OCI-LY7 (cell line): ENCODE results near the gene CTSL. TPM values are rescaled to one million over a fixed set of nuclear protein-coding genes. Genes with fewer than 3 reads are reported as not detected.

Source experiments
- BruUV-seq: library from RNA; stranded (reverse); fragments of 400-500 nt; replicated peaks from 2 replicates; lab custom pipeline; 2021; lab: Mats Ljungman, UMichigan
- CTCF ChIA-PET: fragments of 300-600 bp; sonication (Branson Sonifier 250); formaldehyde crosslinking; loops from one replicate; lab custom pipeline; 2022; ENCODE audit warnings: antibody characterized with exemption; ENCODE audit not compliant: unreplicated experiment; lab: Charles Lee
- POLR2A ChIA-PET: fragments of 300-600 bp; sonication (Branson Sonifier 250); formaldehyde crosslinking; loops from one replicate; lab custom pipeline; 2022; ENCODE audit warnings: antibody characterized with exemption; lab: Charles Lee
- DNase-seq: peaks from one replicate; pipeline ENCODE4 v3.0.0-alpha.2; 2015; ENCODE audit warnings: low spot score
- H2AFZ ChIP-seq: fragments of 200-600 bp; sonication (generic), shearing (Covaris generic); 2 replicates; pipeline ENCODE4 v1.6.1; 2014; ENCODE audit warnings: mild to moderate bottlenecking, antibody characterized with exemption, low read length, moderate library complexity
- H3K27ac ChIP-seq: fragments of 200-600 bp; sonication (generic); 2 replicates; pipeline ENCODE4 v1.5.1; 2014; ENCODE audit warnings: mixed run types, low read depth, mild to moderate bottlenecking, moderate library complexity, low read length, inconsistent platforms; ENCODE audit not compliant: poor library complexity, severe bottlenecking
- H3K36me3 ChIP-seq: fragments of 200-600 bp; sonication (generic); 2 replicates; pipeline ENCODE4 v1.6.1; 2014; ENCODE audit warnings: mild to moderate bottlenecking, antibody characterized with exemption, low read length, moderate library complexity, mixed read lengths; ENCODE audit not compliant: insufficient read depth
- H3K4me1 ChIP-seq: fragments of 200-600 bp; sonication (generic); 2 replicates; pipeline ENCODE4 v1.5.1; 2014; ENCODE audit warnings: mild to moderate bottlenecking, low read length; ENCODE audit not compliant: insufficient read depth, poor library complexity, severe bottlenecking
- H3K4me2 ChIP-seq: fragments of 200-600 bp; sonication (generic); 2 replicates; pipeline ENCODE4 v1.6.1; 2014; ENCODE audit warnings: mild to moderate bottlenecking, low read length
- H3K4me3 ChIP-seq: fragments of 200-600 bp; sonication (generic); 2 replicates; pipeline ENCODE4 v1.5.1; 2014; ENCODE audit warnings: mild to moderate bottlenecking, low read depth, low read length; ENCODE audit not compliant: poor library complexity, severe bottlenecking
- H3K79me2 ChIP-seq: fragments of 200-600 bp; sonication (generic); 2 replicates; pipeline ENCODE4 v1.6.1; 2016; ENCODE audit warnings: low read depth, mild to moderate bottlenecking, low read length, moderate library complexity, mixed read lengths; ENCODE audit not compliant: insufficient read depth
- H3K9me2 ChIP-seq: fragments of 200-600 bp; sonication (generic); 2 replicates; pipeline ENCODE4 v1.6.1; 2016; ENCODE audit warnings: mild to moderate bottlenecking, low read length, mixed read lengths; ENCODE audit not compliant: insufficient read depth
- H3K9me3 ChIP-seq: fragments of 200-600 bp; sonication (generic); 2 replicates; pipeline ENCODE4 v1.6.1; 2014; ENCODE audit warnings: mild to moderate bottlenecking, mixed run types, low read length, mixed read lengths
- H4K20me1 ChIP-seq: fragments of 200-600 bp; sonication (generic); 2 replicates; pipeline ENCODE4 v1.6.1; 2014; ENCODE audit warnings: mild to moderate bottlenecking, antibody characterized with exemption, low read length, moderate library complexity, mixed read lengths; ENCODE audit not compliant: insufficient read depth
- CTCF ChIP-seq: fragments of 200-600 bp; sonication (generic); conservative IDR thresholded peaks from 2 replicates; pipeline ENCODE4 v1.5.1; 2014; ENCODE audit warnings: mild to moderate bottlenecking, antibody characterized with exemption, low read length, moderate library complexity, mixed read lengths
- EZH2phosphoT487 ChIP-seq: fragments of 200-600 bp; sonication (generic); IDR thresholded peaks from 2 replicates; pipeline ENCODE4 v1.6.1; 2018; ENCODE audit warnings: low read depth, borderline replicate concordance, mild to moderate bottlenecking, mixed run types, antibody characterized with exemption, low read length, moderate library complexity, mixed read lengths
- intact Hi-C: fragments of 100-400 bp; cut with micrococcal nuclease; formaldehyde crosslinking; loops from one replicate; pipeline ENCODE4 v1.10.0; 2022; ENCODE audit not compliant: unreplicated experiment
- total RNA-seq, 2 experiments: library from RNA; depleted of rRNA in 1 of 2; stranded (reverse); fragments of >200 nt in 1 of 2; shearing (Covaris generic) in 1 of 2; gene quantifications; 2 replicates each; pipeline ENCODE4 v1.2.3, GENCODE V29; 2014 to 2022

CTSL gene
- total RNA-seq, 2 experiments from 2014 or later: not detected

- no peaks in the 10 kb centered on the region for H3K9me3 ChIP-seq
- no peak overlapping the region for H3K4me3 ChIP-seq
- intact Hi-C loops: no loop called here
- no peaks in the 10 kb centered on the region for H3K9me2 ChIP-seq
- ChIA-PET CTCF (no interaction called here), POLR2A (interaction anchor here (0.7 kb wide), 1 partner anchor 1243 kb away, joined by 4 read pairs; no protein-coding TSS in a partner anchor)
- H3K4me2 ChIP-seq: no peak overlapping the region
- no peak overlapping the region for H2AFZ ChIP-seq
- no peaks in the 10 kb centered on the region for H3K79me2 ChIP-seq
- TF ChIP-seq CTCF (no peak), EZH2phosphoT487 (no peak)
- H3K4me1 ChIP-seq: no peaks in the 10 kb centered on the region
- DNase-seq: no peak
- no peak overlapping the region for H3K27ac ChIP-seq
- no peaks in the 10 kb centered on the region for H4K20me1 ChIP-seq
- BruUV-seq: no TSS peak
- no peaks in the 10 kb centered on the region for H3K36me3 ChIP-seq
These were observed 12.5 kb upstream of the CTSL start for GRCh38 chr9:87713278-87713987.

GRCh38 chr9:87713988-87714330, 12.0 kb upstream of the CTSL start:
- CTCF ChIA-PET: no interaction called here
- no peak overlapping the region for H3K4me2 ChIP-seq

More at GRCh38 chr9:87713988-87714330, 12.0 kb upstream of the CTSL start:
- no peak for TF ChIP-seq CTCF
- TF ChIP-seq EZH2phosphoT487: no peak
- Histone ChIP-seq H3K36me3 (no peaks in the 10 kb centered on the region), H4K20me1 (no peaks in the 10 kb centered on the region), H3K79me2 (no peaks in the 10 kb centered on the region), H3K9me2 (no peaks in the 10 kb centered on the region), H3K27ac (no peak overlapping the region), H2AFZ (no peak overlapping the region), H3K4me3 (no peak overlapping the region), H3K9me3 (no peaks in the 10 kb centered on the region), H3K4me1 (no peaks in the 10 kb centered on the region)
- intact Hi-C loops: no loop called here
- POLR2A ChIA-PET: interaction anchor here (0.7 kb wide), 1 partner anchor 1244 kb away, joined by 4 read pairs; no protein-coding TSS in a partner anchor
- DNase-seq: no peak
- BruUV-seq: no TSS peak
